Upper lobe of left lung (tissue), 4 donors: ENCODE data around the gene TVP23C.

ENCODE experiments used
- CTCF ChIP-seq, 6 experiments: fragments of 450-650 bp in 4 of 6; fragments of 200-600 bp in 2 of 6; sonication (generic) in 2 of 6; IDR thresholded peaks; one replicate each; pipeline ENCODE4 v1.5.1; 2016 to 2019; ENCODE audit warnings: antibody characterized with exemption in 6 of 6
- POLR2A ChIP-seq, 4 donors: fragments of 450-650 bp; IDR thresholded peaks; one replicate each; pipeline ENCODE4 v1.5.1; 2016 to 2017; ENCODE audit warnings: antibody characterized with exemption in 4 of 4, mild to moderate bottlenecking in 2 of 4

- TF ChIP-seq CTCF (IDR thresholded peaks at IDR 0.05) (no peak), POLR2A (IDR thresholded peaks at IDR 0.05) (no peak)
Observed at GRCh38 chr17:15501793-15502192, 61.5 kb downstream of the TVP23C start.
